Endometrial microvascular endothelial cells (primary cell): ENCODE data around the gene TMEM61. TPM values are rescaled to one million over a fixed set of nuclear protein-coding genes. Genes with fewer than 3 reads are reported as not detected.
"Not testable (repeated sequence)": the region's sequence is repeated elsewhere in the genome, so short reads cannot be mapped to it uniquely, and the experiment has no call there.

Source experiments
- in situ Hi-C: cut with HindIII; loops from 2 replicates; pipeline ENCODE4 v1.10.0; 2017; ENCODE audit warnings: low sequenced_read_pairs, low pct_unique_long_range_greater_than_20kb; ENCODE audit errors: inconsistent ontology term
- total RNA-seq: library from RNA; depleted of rRNA; stranded (reverse); fragments of >200 nt; gene quantifications from one replicate; pipeline ENCODE4 v1.2.3, GENCODE V29; 2015; ENCODE audit errors: inconsistent ontology term

TMEM61 gene
- total RNA-seq, result not detected

DNA sequence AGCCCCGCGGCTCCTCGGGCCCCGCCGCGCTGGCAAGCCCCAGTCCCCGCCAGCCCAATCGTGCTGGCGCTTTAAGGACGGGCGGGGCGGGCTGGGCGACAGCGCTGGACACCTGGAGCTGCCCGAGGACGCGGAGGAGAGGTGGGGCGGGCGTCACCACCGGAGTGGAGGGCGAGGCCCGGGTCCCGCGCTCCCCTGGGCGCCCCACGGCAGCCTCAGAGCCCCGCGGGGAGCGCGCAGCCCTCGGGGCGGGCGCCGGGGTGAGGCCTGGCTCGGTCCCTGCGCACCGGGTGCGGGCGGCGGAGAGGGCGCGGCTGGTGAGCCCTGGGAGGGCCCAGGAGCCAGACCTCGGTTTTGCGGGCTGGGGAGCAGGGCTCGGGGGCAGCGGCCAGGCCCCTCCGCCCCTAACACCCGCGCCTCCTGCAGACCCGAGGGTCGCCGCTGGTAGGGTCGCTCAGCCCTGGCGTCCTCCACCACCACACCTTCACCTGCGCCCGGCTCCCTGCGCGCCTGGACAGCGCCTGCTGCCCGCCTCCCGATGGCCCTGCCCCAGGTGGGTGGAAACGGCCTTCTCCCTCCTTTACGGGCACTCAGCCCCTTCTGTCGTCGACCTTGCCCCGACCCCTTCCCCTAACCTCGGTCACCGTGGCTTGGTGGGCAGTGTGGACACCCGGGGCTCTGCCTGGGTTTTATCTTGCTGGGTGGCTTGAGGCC lies at the start of gene TMEM61:
Gene TMEM61 (plus strand): TSS at position 101 of the 714 bp plus-strand sequence. CDS start 438 bp downstream, at position 539.
- in situ Hi-C loops, result no loop called here

DNA sequence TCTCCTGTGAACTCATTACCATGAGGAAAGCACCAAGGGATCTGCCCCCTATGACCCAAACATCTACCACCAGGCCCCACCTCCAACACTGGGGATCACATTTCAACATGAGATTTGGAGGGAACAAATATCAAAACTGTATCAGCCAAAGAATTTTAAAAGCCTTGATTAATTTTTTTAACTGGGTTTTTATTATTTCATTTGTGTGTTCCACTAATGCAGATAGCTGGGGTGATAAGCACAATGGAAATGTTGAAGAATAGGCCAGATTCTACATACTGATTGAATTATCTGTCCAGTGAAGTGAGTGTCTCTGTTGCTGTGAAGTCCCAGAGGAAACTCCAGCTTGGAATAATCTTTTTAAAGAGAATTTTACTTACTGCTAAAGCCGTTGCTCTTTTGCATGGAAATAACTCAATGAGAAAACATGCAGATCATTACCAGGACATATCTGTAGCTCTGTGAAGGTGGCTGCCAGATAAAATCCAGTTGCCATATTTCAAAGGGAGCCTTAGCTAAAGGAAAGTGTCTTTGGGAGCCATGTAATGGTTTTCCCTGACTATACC lies 49.1 kb upstream of the TMEM61 start:
- in situ Hi-C loops, result no loop called here

DNA sequence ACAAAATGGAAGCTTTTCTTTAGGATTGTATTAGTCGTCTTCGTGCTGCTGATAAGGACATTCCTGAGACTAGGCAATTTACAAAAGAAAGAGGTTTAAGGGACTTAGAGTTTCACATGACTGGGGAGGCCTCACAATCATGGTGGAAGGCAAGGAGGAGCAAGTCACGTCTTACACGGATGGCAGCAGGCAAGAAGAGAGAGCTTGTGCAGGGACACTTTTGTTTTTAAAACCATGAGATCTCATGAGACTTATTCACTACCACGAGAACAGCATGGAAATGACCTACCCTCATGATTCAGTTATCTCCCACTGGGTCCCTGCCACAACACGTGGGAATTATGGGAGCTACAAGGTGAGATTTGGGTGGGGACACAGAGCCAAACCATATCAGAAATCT lies 46.3 kb upstream of the TMEM61 start:
- in situ Hi-C loops, result not testable (repeated sequence)

DNA sequence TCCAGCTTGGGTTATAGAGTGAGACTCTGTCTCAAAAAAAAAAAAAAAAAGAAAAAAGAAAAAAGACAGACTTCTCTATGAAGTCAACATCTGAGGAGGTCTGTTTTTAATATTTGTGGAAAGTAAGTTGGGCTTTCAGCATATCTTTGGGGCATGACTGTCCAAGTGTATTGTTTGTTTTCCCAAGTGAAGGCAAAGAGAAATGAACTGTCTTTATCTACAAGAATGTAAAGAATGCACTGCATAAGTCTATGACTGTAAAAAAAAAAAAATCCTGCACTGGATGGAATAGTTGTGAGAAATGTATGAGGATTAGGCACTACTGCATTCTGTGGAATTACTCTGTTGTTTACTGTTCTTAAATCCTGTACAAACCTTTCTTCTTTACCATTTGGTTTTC lies 45.6 kb upstream of the TMEM61 start:
- in situ Hi-C loops, result no loop called here

DNA sequence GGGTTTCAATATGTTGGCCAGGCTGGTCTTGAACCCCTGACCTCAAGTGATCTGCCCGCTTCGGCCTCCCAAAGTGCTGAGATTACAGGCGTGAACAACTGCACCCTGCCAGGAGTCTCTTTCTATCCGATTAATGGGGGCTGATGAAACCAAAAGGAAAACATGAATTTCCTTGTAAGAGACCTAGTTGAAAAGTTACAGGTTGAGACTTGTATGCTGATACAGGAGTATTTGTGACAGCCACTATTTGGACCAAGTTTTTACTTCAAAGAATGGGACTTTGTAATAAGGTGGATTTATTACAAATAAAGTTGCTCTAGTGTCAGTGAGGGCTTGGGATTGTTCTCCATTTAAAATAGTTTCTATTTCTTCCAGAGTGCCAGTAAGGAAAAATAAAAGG lies 43.6 kb upstream of the TMEM61 start:
- in situ Hi-C loops, result no loop called here

DNA sequence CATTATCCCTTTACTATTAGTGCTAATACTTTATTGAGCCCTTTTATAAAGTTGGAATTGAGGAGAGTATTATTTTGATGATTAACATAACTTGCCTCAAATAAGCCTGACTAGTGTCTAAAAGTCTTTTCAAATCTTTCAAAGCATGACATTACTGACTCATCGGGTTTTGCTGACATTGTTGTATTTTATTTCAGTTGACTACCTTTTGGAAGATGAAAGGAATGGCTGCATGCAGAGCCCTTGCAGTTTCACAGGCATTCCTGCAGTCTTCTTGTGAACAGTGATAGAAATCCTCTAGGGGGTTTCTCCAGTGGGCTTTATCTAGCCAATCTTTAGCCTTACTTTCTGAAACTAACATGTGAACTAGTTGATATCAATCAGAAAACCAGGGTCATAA lies 43.0 kb upstream of the TMEM61 start:
- in situ Hi-C loops, result no loop called here

DNA sequence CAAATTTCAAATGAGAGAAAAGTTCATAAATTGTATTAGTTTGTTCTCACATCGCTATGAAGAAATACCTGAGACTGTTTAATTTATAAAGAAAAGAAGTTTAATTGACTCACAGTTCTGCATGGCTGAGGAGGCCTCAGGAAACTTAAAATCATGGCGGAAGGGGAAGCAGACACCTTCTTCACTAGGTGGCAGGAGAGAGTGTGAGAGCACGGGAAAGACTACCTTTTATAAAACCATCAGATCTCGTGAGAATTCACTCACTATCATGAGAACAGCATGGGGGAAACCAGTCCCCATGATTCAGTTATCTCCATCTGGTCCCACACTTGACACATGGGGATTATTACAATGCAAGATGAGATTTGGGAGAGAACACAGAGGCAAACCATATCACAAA lies 41.5 kb upstream of the TMEM61 start:
- in situ Hi-C loops, result not testable (repeated sequence)

DNA sequence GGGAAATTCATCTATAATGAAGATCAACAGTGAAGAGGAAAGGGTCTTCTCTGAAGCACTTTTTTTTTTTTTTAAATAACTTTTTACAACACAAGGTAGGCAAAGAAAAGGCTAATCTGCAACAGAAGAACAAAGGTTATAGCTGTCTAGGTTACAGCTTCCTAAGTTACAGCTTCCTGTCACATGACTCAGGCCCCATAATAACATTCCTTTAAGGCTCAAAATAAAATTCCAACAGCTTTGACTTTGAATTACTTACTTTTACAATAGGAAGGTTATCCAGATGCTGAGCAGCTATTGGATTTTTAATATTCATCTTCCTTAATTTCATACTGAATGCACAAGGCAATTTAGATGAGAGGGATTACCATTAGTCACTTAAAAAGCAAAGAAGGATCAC lies 40.4 kb upstream of the TMEM61 start:
- in situ Hi-C loops, result no loop called here

DNA sequence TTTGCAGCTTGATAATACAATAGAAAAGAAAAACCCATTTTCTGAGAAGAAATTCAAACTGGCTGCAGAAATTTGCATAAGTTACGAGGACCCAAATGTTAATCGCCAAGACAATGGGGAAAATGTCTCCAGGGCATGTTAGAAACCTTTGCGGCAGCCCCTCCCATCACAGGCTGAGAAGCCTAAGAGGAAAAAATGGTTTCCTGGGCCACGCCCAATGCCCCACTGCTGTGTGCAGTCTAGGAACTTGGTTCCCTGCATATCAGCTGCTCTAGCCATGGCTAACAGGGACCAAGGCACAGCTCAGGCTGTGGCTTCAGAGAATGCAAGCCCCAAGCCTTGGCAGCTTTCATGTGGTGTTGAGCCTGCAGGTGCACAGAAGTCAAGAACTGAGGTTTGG lies 37.5 kb upstream of the TMEM61 start:
- in situ Hi-C loops, result no loop called here

DNA sequence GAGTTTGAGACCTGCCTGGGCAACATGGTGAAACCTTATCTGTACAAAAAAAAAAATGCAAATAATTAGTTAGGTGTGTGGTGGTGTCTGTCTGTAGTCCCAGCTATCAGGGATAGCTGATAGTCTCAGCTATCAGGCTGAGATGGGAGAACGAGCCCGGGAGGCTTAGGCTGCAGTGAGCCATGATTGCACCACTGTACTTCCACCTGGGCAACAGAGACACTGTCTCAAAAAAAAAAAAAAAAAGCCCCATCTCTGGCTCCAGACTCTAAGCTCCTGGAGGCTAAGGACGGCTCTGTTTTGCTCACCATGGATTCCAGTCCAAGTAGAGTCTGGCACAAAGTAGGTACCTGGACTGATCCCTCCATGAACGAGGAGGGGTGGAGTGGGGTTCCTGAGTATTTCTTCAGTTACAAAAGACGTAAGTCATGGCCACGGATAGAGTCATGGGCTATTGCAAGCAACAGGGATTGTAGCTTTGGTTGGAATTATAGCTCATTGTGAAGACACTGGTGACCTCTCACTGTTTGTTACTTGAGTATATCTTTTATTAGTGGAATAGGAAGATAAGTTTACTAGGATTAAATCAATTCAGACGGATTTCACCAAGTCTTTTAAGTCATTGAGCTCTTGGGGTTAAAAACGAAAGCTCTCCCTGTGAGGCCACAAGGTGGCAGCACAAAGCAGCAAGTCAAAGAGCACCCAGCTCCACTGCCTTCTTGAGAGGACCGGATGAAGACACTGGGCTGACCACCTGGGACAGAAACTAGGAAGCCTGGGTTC lies 35.6 kb upstream of the TMEM61 start:
- in situ Hi-C loops, result no loop called here

DNA sequence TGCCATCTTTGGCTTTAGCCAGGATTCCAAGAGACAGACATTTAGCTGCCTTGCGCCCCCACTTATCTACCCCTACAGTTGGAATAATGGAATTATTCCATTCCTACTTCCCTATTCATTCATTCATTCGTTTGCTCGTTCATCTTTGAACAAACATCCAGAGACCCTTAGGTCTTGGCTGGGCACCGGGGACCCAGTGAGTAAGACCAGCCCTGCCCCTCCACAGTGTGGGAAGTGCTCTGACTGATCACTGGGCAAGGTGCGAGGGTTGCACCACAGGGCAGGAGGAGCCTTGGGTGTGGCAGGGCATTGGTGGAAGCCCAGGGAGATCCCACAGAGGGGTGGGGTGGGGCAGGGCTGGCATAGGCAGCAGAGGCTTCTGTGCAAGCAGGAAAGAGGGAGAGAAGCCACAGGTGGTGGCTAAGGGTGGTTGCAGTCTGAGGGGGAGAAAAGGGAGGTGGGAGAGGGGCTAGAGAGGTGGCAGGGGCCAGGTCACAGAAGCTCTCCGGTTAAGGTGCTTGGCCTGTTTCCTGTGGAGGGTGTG lies 35.0 kb upstream of the TMEM61 start:
- in situ Hi-C loops, result no loop called here

DNA sequence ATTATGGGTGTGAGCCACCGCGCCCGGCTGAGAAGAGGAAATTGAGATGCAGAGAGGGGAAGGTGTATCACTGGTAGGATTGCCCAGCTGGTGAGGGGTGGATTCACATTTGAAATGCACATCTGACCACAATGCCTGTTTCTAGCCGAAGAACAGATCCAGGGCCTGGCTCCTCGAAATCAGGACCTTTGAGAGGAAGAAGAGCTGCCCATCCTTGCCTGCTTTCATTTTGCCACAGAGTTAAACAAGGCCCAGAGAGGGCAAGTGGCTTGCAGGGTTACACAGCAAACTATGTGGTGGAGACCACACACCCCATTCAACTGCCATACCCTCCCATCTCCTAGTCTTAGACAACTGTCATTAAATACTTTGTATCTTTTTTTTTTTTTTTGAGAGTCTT lies 32.9 kb upstream of the TMEM61 start:
- in situ Hi-C loops, result no loop called here

DNA sequence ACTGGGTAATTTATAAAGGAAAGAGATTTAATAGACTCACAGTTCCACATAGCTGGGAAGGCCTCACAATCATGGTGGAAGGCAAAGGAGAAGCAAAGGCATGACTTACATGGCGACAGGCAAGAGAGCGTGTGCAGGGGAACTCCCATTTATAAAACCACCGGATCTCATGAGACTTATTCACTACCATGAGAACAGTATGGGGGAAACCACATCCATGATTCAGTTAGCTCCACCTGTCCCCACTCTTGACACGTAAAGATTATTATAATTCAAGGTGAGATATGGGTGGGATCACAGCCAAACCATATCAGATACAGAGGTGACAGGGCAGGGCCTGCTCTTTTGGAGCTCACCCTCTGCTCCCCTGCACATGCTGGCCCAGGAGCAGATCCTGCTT lies 31.4 kb upstream of the TMEM61 start:
- in situ Hi-C loops, result no loop called here

DNA sequence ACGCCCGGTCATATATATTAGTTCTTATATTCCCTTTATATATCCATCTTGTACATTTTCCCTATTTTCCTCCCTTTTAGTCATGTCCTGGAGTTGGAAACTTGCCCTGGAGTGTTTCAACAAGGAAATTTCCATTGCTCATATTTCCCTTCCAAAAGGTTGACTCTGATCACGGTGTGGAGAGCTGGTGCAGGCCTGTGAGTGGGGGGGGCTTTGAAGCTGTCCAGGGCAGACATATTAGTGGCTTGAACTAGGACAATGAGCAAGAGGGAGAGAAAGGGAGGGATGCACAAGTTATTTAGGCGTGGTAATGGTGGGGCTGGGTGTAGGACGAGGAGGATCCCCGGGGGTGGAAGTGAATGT lies 30.4 kb upstream of the TMEM61 start:
- in situ Hi-C loops, result no loop called here

DNA sequence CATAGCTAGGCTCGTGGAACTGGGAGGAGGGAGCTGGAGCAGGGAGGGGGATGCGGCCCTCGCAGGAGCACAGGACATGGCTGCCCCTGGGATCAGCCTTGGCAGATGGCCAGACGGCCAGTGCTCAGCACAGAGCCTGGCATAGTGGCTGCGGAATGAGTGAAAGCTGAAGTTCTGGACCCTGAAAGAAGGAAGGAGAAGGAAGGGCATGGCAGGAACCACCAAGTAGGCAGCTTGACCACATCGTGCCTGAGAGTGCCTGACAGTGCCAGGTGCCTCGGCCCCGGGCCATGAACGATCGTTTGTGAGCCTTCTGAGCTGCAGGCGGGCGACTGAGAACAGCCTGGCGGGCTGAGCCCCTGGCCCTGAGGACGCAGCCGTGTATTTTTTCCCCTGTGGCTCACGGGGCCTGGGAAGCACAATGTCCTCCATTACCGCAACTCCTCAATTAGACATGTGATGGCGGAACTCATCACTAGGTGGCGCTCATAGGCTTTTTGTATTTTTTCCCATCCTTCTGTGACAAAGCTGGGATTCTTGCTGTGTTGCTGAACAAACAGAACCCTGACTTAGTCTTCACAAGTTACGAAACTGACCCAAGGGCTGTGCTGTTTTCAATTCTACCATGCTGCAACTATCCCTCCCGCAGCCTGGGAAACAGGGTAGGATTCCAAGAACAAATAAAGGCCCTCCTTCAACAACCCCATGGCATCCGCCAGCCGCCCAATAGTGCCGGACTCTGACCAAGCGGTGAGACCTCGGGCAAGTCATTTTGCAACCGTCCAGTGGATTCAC lies 29.9 kb upstream of the TMEM61 start:
- in situ Hi-C loops, result no loop called here

DNA sequence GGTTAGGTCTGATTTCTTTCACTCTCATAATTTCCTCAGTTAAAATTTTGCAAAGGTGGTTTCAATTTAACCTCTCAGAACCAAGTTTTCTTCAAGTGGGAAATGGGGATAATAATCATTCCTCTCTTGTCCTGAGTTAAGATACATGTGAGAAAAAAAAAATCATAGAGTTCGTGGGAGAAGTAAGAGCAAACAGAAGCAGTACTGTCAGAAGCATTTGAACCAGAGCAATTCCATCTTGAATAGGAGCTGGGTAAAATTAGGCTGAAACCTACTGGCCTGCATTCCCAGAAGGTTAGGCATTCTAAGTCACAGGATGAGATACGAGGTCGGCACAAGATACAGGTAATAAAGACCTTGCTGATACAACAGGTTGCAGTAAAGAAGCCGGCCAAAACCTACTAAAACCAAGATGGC lies 28.6 kb upstream of the TMEM61 start:
- in situ Hi-C loops, result no loop called here

DNA sequence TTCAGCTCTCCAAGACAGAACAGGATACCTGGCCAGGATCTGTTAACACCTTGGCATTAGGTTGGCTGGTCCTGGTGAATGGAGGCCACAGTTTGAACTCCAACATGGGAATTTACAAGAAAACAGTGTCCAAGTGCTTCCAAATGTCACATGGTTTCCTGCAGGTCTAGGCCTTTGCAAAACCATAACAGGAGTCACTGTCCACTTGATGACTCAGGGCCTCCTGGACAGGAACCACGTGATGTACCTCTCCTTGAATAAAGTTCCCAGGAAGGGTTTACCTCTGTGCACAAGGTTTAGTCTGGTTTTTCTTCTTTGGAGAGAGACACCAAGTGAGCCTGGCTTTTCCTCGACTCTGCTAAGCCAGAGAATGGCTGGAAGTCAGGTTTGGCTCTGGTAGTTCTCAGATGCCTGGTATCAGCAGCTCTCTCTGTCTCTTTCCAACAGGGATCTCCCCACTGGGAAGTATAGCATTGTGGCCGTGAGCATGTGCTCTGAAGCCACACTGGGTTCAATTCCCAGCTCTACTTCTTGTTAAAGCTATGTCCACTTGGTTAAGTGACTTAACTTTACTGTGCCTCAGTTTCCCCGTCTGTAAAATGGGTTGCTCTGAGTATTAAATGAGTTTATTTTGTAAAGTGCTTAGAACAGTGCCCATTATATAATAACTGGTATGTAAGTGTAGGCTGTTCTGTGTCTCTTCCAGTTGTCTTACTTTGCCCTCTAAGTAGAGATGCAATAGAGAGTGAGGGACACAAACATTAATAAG lies 27.3 kb upstream of the TMEM61 start:
- in situ Hi-C loops, result no loop called here

DNA sequence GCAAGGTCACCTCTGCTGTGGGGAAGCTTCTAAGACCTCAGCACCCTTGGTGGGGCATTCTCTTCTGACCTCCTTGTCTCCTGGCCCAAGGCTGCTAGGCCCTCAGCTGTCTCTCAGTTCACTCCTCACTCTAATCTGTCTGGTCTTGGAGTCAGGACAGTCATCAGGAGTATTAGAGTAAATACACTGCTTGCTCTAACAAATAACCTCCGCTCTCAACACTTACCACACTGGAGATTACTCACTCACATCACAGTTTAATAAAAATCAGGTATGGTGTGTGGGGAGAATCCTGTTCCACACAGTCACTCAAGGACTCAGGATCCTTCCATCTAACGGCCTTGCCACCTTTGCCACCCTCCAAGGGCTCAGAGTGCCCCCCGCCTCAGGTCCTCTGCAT lies 26.6 kb upstream of the TMEM61 start:
- in situ Hi-C loops, result no loop called here
